HepG2 (cell line): ENCODE results near the gene BCAS3. TPM values are rescaled to one million over a fixed set of nuclear protein-coding genes. Genes with fewer than 3 reads are reported as not detected.

Experiments used
- ATAC-seq: fragments of 200-7000 bp; cut with Tn5 transposase; 3 replicates; pipeline ENCODE4 v1.9.1; 2020; ENCODE audit warnings: mild to moderate bottlenecking, moderate library complexity
- BruUV-seq: library from RNA; stranded (reverse); fragments of 400-500 nt; replicated peaks from 2 replicates; lab custom pipeline; 2021; lab: Mats Ljungman, UMichigan
- CTCF ChIA-PET: fragments of 300-600 bp; formaldehyde crosslinking; extraction: SDS; loops from one replicate; lab custom pipeline; 2021; ENCODE audit warnings: low total read pairs, inconsistent platforms, low intra/inter-chr PET ratio; lab: Yijun Ruan, JAX
- POLR2A ChIA-PET: fragments of 350-600 bp; sonication (Branson Sonifier 250); formaldehyde crosslinking; loops from one replicate; lab custom pipeline; 2020; ENCODE audit warnings: antibody characterized with exemption, inconsistent platforms; lab: Yijun Ruan, JAX
- DNase-seq: peaks from one replicate; pipeline ENCODE4 v3.0.0-alpha.2; 2015; ENCODE audit warnings: low spot score
- FAIRE-seq: peaks from 3 replicates; lab custom pipeline; 2011; peaks lifted over from hg19 to GRCh38; lab: Jason Lieb, UNC
- H2AFZ ChIP-seq: one replicate; pipeline ENCODE4 v1.6.1; 2011; ENCODE audit warnings: low read length, inconsistent platforms
- H3K27ac ChIP-seq: fragments of 300-600 bp; 3 replicates; pipeline ENCODE4 v1.8.0; 2011; ENCODE audit warnings: mixed run types, mild to moderate bottlenecking, mixed read lengths, low read length, inconsistent platforms; ENCODE audit not compliant: insufficient read depth; ENCODE audit errors: extremely low read length
- H3K27me3 ChIP-seq, 2 experiments: fragments of 200-600 bp in 1 of 2; 2 replicates in 1 of 2; 3 replicates in 1 of 2; pipeline versions ENCODE4 v1.6.0 to v1.8.0; 2011; ENCODE audit warnings: low read length in 2 of 2, mild to moderate bottlenecking in 2 of 2, moderate library complexity in 2 of 2, inconsistent platforms in 1 of 2; ENCODE audit not compliant: insufficient read depth in 2 of 2, control insufficient read depth in 1 of 2
- H3K36me3 ChIP-seq, 2 experiments: fragments of 200-600 bp in 1 of 2; replicated peaks in 1 of 2; 2 replicates in 1 of 2; 3 replicates in 1 of 2; pipeline versions ENCODE4 v1.5.1 to v1.8.0; 2011; ENCODE audit warnings: low read length in 2 of 2, inconsistent platforms in 1 of 2; ENCODE audit not compliant: insufficient read depth in 2 of 2, control insufficient read depth in 1 of 2
- H3K4me1 ChIP-seq: 2 replicates; pipeline ENCODE4 v1.5.1; 2012; ENCODE audit warnings: low read length, inconsistent platforms; ENCODE audit not compliant: insufficient read depth
- H3K4me2 ChIP-seq: 2 replicates; pipeline ENCODE4 v1.6.0; 2011; ENCODE audit warnings: low read depth, low read length, inconsistent platforms
- H3K4me3 ChIP-seq, 3 experiments: fragments of 200-600 bp in 1 of 3; sonication (generic), shearing (Covaris generic) in 1 of 3; replicated peaks in 1 of 3; 2 replicates each; pipeline ENCODE4 v1.5.1; 2011 to 2016; ENCODE audit warnings: low read length in 3 of 3, inconsistent platforms in 2 of 3, low read depth in 2 of 3, mild to moderate bottlenecking in 2 of 3, control low read depth in 1 of 3, mixed read lengths in 1 of 3; ENCODE audit not compliant: insufficient read depth in 1 of 3
- H3K79me2 ChIP-seq: one replicate; pipeline ENCODE4 v1.6.1; 2011; ENCODE audit warnings: low read length, inconsistent platforms; ENCODE audit not compliant: insufficient read depth
- H3K9ac ChIP-seq: 2 replicates; pipeline ENCODE4 v1.6.0; 2011; ENCODE audit warnings: mild to moderate bottlenecking, low read depth, low read length, inconsistent platforms; ENCODE audit not compliant: insufficient read depth
- H3K9me3 ChIP-seq: 2 replicates; pipeline ENCODE4 v1.5.1; 2012; ENCODE audit warnings: mild to moderate bottlenecking, low read length
- H4K20me1 ChIP-seq: 2 replicates; pipeline ENCODE4 v1.6.0; 2011; ENCODE audit warnings: inconsistent platforms, mild to moderate bottlenecking, low read length, moderate library complexity; ENCODE audit not compliant: insufficient read depth
- LCORL ChIP-seq, 2 experiments: fragments of 450-650 bp in 1 of 2; sonication (generic) in 1 of 2; formaldehyde crosslinking in 1 of 2; IDR thresholded peaks; 2 replicates each; pipeline versions ENCODE4 v1.5.0 to v1.6.1; 2017 to 2020; ENCODE audit warnings: antibody characterized with exemption in 1 of 2, missing genetic modification reagents in 1 of 2
- MIXL1 ChIP-seq: IDR thresholded peaks from 2 replicates; pipeline ENCODE4 v1.6.1; 2016
- PAXIP1 ChIP-seq: sonication (generic); formaldehyde crosslinking; conservative IDR thresholded peaks from 2 replicates; pipeline ENCODE4 v1.4.0; 2020; ENCODE audit warnings: mild to moderate bottlenecking, missing genetic modification reagents, moderate library complexity
- PHF8 ChIP-seq: sonication (generic); formaldehyde crosslinking; IDR thresholded peaks from 2 replicates; pipeline ENCODE4 v1.5.0; 2020; ENCODE audit warnings: missing genetic modification reagents
- POLR2A ChIP-seq, 2 experiments: IDR thresholded peaks; 2 replicates each; pipeline ENCODE4 v1.6.1; 2011; ENCODE audit warnings: low read depth in 2 of 2, low read length in 2 of 2, mild to moderate bottlenecking in 1 of 2, moderate library complexity in 1 of 2; ENCODE audit not compliant: insufficient read depth in 1 of 2
- PRMT3 ChIP-seq: sonication (generic); formaldehyde crosslinking; IDR thresholded peaks from 2 replicates; pipeline ENCODE4 v1.8.1; 2022; ENCODE audit warnings: low read depth, mild to moderate bottlenecking, moderate library complexity, missing genetic modification reagents, borderline replicate concordance
- WIZ ChIP-seq: sonication (generic); formaldehyde crosslinking; IDR thresholded peaks from 2 replicates; pipeline ENCODE4 v1.5.1; 2020; ENCODE audit warnings: mild to moderate bottlenecking, missing genetic modification reagents
- ZBTB21 ChIP-seq: sonication (generic); formaldehyde crosslinking; IDR thresholded peaks from 2 replicates; pipeline ENCODE4 v1.4.0; 2020; ENCODE audit warnings: missing genetic modification reagents
- ZNF136 ChIP-seq: sonication (generic); formaldehyde crosslinking; IDR thresholded peaks from 2 replicates; pipeline ENCODE4 v1.8.1; 2022; ENCODE audit warnings: low read depth, mild to moderate bottlenecking, moderate library complexity, missing genetic modification reagents
- ZNF317 ChIP-seq: sonication (generic); formaldehyde crosslinking; IDR thresholded peaks from 2 replicates; pipeline ENCODE4 v1.5.0; 2020; ENCODE audit warnings: mild to moderate bottlenecking, missing genetic modification reagents
- ZNF598 ChIP-seq: sonication (generic); formaldehyde crosslinking; IDR thresholded peaks from 2 replicates; pipeline ENCODE4 v1.5.1; 2020; ENCODE audit warnings: mild to moderate bottlenecking, missing genetic modification reagents, borderline replicate concordance
- ZNF615 ChIP-seq: sonication (generic); formaldehyde crosslinking; IDR thresholded peaks from 2 replicates; pipeline ENCODE4 v1.5.0; 2020; ENCODE audit warnings: mild to moderate bottlenecking, missing genetic modification reagents, borderline replicate concordance
- ZNF747 ChIP-seq: sonication (generic); formaldehyde crosslinking; IDR thresholded peaks from 2 replicates; pipeline ENCODE4 v1.8.1; 2023; ENCODE audit warnings: missing genetic modification reagents, mild to moderate bottlenecking, borderline replicate concordance
- ZNF883 ChIP-seq: sonication (generic); formaldehyde crosslinking; IDR thresholded peaks from 2 replicates; pipeline ENCODE4 v1.5.1; 2020; ENCODE audit warnings: mild to moderate bottlenecking, missing genetic modification reagents; ENCODE audit errors: not compliant biosample characterization
- ZSCAN20 ChIP-seq: sonication (generic); formaldehyde crosslinking; IDR thresholded peaks from 2 replicates; pipeline ENCODE4 v1.4.0; 2020; ENCODE audit warnings: missing genetic modification reagents, mild to moderate bottlenecking, borderline replicate concordance
- ZSCAN30 ChIP-seq: sonication (generic); formaldehyde crosslinking; IDR thresholded peaks from 2 replicates; pipeline ENCODE4 v1.5.0; 2020; ENCODE audit warnings: mild to moderate bottlenecking, missing genetic modification reagents
- WGBS: methylation state at CpG from one replicate; pipeline ENCODE4 v1.1.6; 2017; ENCODE audit warnings: low lambda C conversion rate; 5-methylcytosine and 5-hydroxymethylcytosine counted together
- in situ Hi-C: cut with HindIII; loops from 2 replicates; pipeline ENCODE4 v1.10.0; 2017; ENCODE audit warnings: low pct_unique_long_range_greater_than_20kb; ENCODE audit not compliant: extremely low pct_ligation_motif_present
- intact Hi-C: fragments of 100-400 bp; cut with micrococcal nuclease; formaldehyde crosslinking; loops from one replicate; pipeline ENCODE4 v1.10.0; 2022; ENCODE audit not compliant: unreplicated experiment
- polyA plus RNA-seq, 8 experiments: library from polyadenylated mRNA; depleted of rRNA in 3 of 8; stranded (reverse) in 7 of 8; unstranded in 1 of 8; fragments of >200 nt; fragmentation: Illumina TruSeq in 4 of 8; extraction: Trizol in 4 of 8; gene quantifications; 2 replicates each; pipeline versions ENCODE4 v1.2.1 to v1.2.3, GENCODE V29; 2011 to 2016; ENCODE audit warnings: low read depth in 4 of 8, missing spikeins in 1 of 8, mixed read lengths in 1 of 8; ENCODE audit not compliant: insufficient read depth in 1 of 8
- total RNA-seq, 5 experiments: library from RNA; depleted of rRNA; stranded (reverse); fragments of >200 nt; fragmentation: Illumina TruSeq; extraction: Trizol; gene quantifications; 2 replicates each; pipeline ENCODE4 v1.2.3, GENCODE V29; 2016; ENCODE audit warnings: low read depth in 1 of 5
- TF ChIP-seq, protein P1 (sequence below): sonication (generic); formaldehyde crosslinking; IDR thresholded peaks from 2 replicates; pipeline ENCODE4 v1.5.0; 2020; ENCODE audit warnings: mild to moderate bottlenecking, missing genetic modification reagents

The BCAS3 gene
- total and polyA plus RNA-seq, 2 of the 13 experiments (the other 11 are each of a cell fraction or from before 2014, with no cell fraction given): 10.7 to 11.2 TPM

DNA sequence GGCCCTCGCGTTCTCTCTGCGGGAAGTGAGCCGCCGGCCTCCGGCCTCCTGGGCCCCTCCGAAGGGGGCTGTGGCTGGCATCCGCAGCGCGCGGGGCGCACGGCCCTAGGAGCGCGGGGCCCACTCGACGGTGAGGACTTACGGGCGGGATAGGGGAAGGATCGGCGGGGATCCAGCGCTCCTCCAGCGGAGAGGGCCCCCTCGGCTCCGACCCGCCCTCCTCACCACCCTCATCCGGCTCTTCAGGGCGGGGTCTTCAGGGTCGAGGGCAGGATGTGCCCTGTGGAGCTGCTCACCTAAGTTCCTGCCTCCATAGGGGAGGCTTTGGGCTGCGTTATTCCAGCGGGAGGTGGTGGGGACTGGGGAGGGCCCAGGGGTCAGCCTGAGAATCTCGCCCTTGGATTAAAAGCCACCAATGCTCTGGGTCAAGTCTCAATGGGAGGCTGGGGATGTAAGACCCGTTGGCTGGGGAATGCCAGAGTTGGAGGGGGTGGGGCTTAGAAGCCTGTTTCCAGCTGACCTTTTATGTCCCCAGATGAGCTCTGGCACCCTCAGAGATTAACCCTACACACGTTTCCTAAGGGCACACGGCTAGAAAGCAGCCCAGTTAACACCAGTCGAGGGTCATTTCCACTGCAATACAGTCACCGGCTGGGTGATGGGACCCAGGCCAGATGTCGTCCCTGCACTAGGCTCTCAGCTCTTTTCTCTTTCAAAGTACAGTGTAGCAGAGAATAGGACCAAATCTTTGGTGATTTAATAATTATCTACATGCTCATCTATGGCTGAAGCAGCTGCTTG is 735.4 kb downstream of the BCAS3 start:
- Histone ChIP-seq H3K36me3 (no peaks in the 10 kb centered on the region), H3K4me3 (peak overlapping the region; percentile 69 to 86 (median 77)), H3K79me2 (no peaks in the 10 kb centered on the region), H3K27me3 (no peaks in the 10 kb centered on the region), H3K4me2 (peak overlapping the region; percentile 91), H4K20me1 (no peaks in the 10 kb centered on the region), H2AFZ (peak overlapping the region; percentile 16), H3K4me1 (peaks cover 69% of the 10 kb centered on the region), H3K9ac (peak overlapping the region; percentile 73), H3K9me3 (no peaks in the 10 kb centered on the region), H3K27ac (peak overlapping the region; percentile 68)
- peak; percentile 83 for FAIRE-seq
- intact Hi-C loops (loop anchor here (1.0 to 5.0 kb wide), 5 partner anchors 138 to 424 kb away; no protein-coding TSS in a partner anchor), in situ Hi-C loops (loop anchor here (5.0 to 10.0 kb wide), 2 partner anchors 169 to 422 kb away; no protein-coding TSS in a partner anchor)
- peak; percentile 75 for DNase-seq
- POLR2A ChIA-PET: interaction anchor here (0.7 to 2.8 kb wide), 15 partner anchors 13 to 367 kb away, joined by 3 to 34 read pairs (median 5); partner anchors contain the start of gene TBX2
- ATAC-seq: peak; percentile 47
- TSS peak; percentile 73 for BruUV-seq
- 3% methylated on average over 22 of the region's 38 CpGs for WGBS
- CTCF ChIA-PET: interaction anchor here (0.8 to 2.9 kb wide), 7 partner anchors 13 to 425 kb away, joined by 3 to 52 read pairs (median 16); no protein-coding TSS in a partner anchor
- TF ChIP-seq POLR2A (IDR thresholded peaks at IDR 0.05; ENCODE audit: insufficient read depth in 1 of 2, low read depth in 2 of 2, low read length in 2 of 2): peak in 1 of 2 experiments; percentile 69; a peak in 3 of 4 replicates
- peak; percentile 13; the same call in 1 of the 2 replicates for TF ChIP-seq MIXL1 (CRISPR knock-in tag)
- TF ChIP-seq ZNF615 (CRISPR knock-in tag): 0 out of 2 replicates have a peak, but pooled peaks have one; percentile 64
- TF ChIP-seq ZNF598: 0 out of 2 replicates have a peak, but pooled peaks have one; percentile 58
- TF ChIP-seq PAXIP1: peak; percentile 47
- TF ChIP-seq PRMT3: no peak; the same call in 1 of the 2 replicates
- TF ChIP-seq LCORL (IDR thresholded peaks at IDR 0.05): no peak
- TF ChIP-seq LCORL (CRISPR knock-in tag; IDR thresholded peaks at IDR 0.05): 0 out of 2 replicates have a peak, but pooled peaks have one; percentile 17
- TF ChIP-seq, protein P1, sequence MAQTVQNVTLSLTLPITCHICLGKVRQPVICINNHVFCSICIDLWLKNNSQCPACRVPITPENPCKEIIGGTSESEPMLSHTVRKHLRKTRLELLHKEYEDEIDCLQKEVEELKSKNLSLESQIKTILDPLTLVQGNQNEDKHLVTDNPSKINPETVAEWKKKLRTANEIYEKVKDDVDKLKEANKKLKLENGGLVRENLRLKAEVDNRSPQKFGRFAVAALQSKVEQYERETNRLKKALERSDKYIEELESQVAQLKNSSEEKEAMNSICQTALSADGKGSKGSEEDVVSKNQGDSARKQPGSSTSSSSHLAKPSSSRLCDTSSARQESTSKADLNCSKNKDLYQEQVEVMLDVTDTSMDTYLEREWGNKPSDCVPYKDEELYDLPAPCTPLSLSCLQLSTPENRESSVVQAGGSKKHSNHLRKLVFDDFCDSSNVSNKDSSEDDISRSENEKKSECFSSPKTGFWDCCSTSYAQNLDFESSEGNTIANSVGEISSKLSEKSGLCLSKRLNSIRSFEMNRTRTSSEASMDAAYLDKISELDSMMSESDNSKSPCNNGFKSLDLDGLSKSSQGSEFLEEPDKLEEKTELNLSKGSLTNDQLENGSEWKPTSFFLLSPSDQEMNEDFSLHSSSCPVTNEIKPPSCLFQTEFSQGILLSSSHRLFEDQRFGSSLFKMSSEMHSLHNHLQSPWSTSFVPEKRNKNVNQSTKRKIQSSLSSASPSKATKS: 0 out of 2 replicates have a peak, but pooled peaks have one; percentile 24
- peak; percentile 81; the same call in 1 of the 2 replicates for TF ChIP-seq WIZ (CRISPR knock-in tag)
- 0 out of 2 replicates have a peak, but pooled peaks have one; percentile 36 for TF ChIP-seq ZBTB21 (CRISPR knock-in tag)
- TF ChIP-seq ZNF317: peak; percentile 38; the same call in 1 of the 2 replicates
- TF ChIP-seq ZSCAN20: 0 out of 2 replicates have a peak, but pooled peaks have one; percentile 21
- peak; percentile 86 for TF ChIP-seq PHF8
- TF ChIP-seq ZSCAN30 (CRISPR knock-in tag): peak; percentile 23; the same call in 1 of the 2 replicates
- TF ChIP-seq ZNF883 (CRISPR knock-in tag): no peak
- 0 out of 2 replicates have a peak, but pooled peaks have one; percentile 45 for TF ChIP-seq ZNF747 (CRISPR knock-in tag)
- TF ChIP-seq ZNF136 (CRISPR knock-in tag): peak; percentile 4; the same call in 1 of the 2 replicates
